ENCODE measurements around the gene PPP2R5C. TPM values are rescaled to one million over a fixed set of nuclear protein-coding genes. Genes with fewer than 3 reads are reported as not detected.

The PPP2R5C gene
- total and polyA plus RNA-seq, 9 of the 15 experiments (the other 6 are each of a cell fraction or from before 2014, with no cell fraction given), result 284 to 617 (median 395) TPM

GRCh38 chr14:101761881-101762529, 496 bp downstream of the PPP2R5C start (continued):
- TF ChIP-seq, protein P1, sequence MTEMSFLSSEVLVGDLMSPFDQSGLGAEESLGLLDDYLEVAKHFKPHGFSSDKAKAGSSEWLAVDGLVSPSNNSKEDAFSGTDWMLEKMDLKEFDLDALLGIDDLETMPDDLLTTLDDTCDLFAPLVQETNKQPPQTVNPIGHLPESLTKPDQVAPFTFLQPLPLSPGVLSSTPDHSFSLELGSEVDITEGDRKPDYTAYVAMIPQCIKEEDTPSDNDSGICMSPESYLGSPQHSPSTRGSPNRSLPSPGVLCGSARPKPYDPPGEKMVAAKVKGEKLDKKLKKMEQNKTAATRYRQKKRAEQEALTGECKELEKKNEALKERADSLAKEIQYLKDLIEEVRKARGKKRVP (CRISPR knock-in tag; IDR thresholded peaks at IDR 0.05), result no peak
- no peak for TF ChIP-seq SP1 (CRISPR knock-in tag; IDR thresholded peaks at IDR 0.05)
- TF ChIP-seq, protein P2, sequence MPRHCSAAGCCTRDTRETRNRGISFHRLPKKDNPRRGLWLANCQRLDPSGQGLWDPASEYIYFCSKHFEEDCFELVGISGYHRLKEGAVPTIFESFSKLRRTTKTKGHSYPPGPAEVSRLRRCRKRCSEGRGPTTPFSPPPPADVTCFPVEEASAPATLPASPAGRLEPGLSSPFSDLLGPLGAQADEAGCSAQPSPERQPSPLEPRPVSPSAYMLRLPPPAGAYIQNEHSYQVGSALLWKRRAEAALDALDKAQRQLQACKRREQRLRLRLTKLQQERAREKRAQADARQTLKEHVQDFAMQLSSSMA (CRISPR knock-in tag; IDR thresholded peaks at IDR 0.05), result no peak
- TF ChIP-seq ZNF717 (CRISPR knock-in tag; IDR thresholded peaks at IDR 0.05), result no peak
- TF ChIP-seq ZBTB7A (IDR thresholded peaks at IDR 0.05; ENCODE audit: borderline replicate concordance, control insufficient read depth, low read depth, low read length), result peak; percentile 68; the same call in 1 of the 2 replicates
- TF ChIP-seq C11orf30 (IDR thresholded peaks at IDR 0.05; ENCODE audit: low read depth), result no peak
- no peak for TF ChIP-seq CBX5 (IDR thresholded peaks at IDR 0.05; ENCODE audit: borderline replicate concordance, low read depth)
- TF ChIP-seq EGR1 (conservative IDR thresholded peaks at IDR 0.05), result no peak
- no peak for TF ChIP-seq PTBP1 (IDR thresholded peaks at IDR 0.05; ENCODE audit: low read depth, low read length)
- TF ChIP-seq CCNT2 (IDR thresholded peaks at IDR 0.05; ENCODE audit: borderline replicate concordance, extremely low read depth, insufficient read length, low read depth, low read length), result peak; percentile 49
- TF ChIP-seq SMAD3 (CRISPR knock-in tag; conservative IDR thresholded peaks at IDR 0.05), result no peak
- TF ChIP-seq RBFOX2 (IDR thresholded peaks at IDR 0.05; ENCODE audit: low read depth, low read length), result peak; percentile 75
- no peak for TF ChIP-seq ZNF217 (CRISPR knock-in tag; IDR thresholded peaks at IDR 0.05)
- no peak for TF ChIP-seq FOS (IDR thresholded peaks at IDR 0.05; ENCODE audit: extremely low read depth, insufficient read length)
- TF ChIP-seq CBFB (CRISPR knock-in tag; IDR thresholded peaks at IDR 0.05), result no peak
- TF ChIP-seq, protein P3, sequence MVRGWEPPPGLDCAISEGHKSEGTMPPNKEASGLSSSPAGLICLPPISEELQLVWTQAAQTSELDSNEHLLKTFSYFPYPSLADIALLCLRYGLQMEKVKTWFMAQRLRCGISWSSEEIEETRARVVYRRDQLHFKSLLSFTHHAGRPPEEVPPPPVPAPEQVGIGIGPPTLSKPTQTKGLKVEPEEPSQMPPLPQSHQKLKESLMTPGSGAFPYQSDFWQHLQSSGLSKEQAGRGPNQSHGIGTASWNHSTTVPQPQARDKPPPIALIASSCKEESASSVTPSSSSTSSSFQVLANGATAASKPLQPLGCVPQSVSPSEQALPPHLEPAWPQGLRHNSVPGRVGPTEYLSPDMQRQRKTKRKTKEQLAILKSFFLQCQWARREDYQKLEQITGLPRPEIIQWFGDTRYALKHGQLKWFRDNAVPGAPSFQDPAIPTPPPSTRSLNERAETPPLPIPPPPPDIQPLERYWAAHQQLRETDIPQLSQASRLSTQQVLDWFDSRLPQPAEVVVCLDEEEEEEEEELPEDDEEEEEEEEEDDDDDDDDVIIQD (CRISPR knock-in tag; IDR thresholded peaks at IDR 0.05), result no peak
- no peak for TF ChIP-seq ILF3 (IDR thresholded peaks at IDR 0.05; ENCODE audit: borderline replicate concordance)
- TF ChIP-seq CREB1 (IDR thresholded peaks at IDR 0.05), result no peak
- TF ChIP-seq CREB1 (CRISPR knock-in tag; IDR thresholded peaks at IDR 0.05), result no peak
- TF ChIP-seq BACH1 (tag; IDR thresholded peaks at IDR 0.05), result no peak
- TF ChIP-seq XRCC5 (IDR thresholded peaks at IDR 0.05; ENCODE audit: low read depth, low read length), result no peak
- TF ChIP-seq, protein P4, sequence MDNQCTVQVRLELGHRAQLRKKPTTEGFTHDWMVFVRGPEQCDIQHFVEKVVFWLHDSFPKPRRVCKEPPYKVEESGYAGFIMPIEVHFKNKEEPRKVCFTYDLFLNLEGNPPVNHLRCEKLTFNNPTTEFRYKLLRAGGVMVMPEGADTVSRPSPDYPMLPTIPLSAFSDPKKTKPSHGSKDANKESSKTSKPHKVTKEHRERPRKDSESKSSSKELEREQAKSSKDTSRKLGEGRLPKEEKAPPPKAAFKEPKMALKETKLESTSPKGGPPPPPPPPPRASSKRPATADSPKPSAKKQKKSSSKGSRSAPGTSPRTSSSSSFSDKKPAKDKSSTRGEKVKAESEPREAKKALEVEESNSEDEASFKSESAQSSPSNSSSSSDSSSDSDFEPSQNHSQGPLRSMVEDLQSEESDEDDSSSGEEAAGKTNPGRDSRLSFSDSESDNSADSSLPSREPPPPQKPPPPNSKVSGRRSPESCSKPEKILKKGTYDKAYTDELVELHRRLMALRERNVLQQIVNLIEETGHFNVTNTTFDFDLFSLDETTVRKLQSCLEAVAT (IDR thresholded peaks at IDR 0.05), result peak in 1 of 2 experiments; percentile 23; a peak in 2 of 4 replicates
